ENCODE measurements around the gene ATRNL1.

DNA sequence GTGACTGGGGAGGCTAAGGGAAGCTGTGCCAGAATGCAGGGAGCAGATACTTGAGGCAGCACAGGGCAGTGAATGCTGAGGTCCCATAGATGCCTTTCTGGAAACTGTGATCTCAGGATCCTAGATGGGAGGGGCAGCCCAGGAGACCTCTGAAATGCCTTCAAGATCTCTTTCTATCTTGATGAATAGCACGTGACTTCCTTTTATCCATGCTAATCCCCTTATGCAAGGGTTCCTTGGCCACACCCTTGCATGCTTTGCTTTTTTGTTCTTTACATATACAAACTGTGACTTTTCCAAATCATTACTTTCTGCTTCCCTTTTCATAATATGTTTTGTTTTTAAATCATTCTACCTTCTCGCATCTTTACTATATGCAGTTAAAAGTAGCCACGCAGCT lies 14.7 kb downstream of the ATRNL1 start:
- TF ChIP-seq EZH2 (IDR thresholded peaks at IDR 0.05; ENCODE audit: borderline replicate concordance): no peak
- TF ChIP-seq, protein P1, sequence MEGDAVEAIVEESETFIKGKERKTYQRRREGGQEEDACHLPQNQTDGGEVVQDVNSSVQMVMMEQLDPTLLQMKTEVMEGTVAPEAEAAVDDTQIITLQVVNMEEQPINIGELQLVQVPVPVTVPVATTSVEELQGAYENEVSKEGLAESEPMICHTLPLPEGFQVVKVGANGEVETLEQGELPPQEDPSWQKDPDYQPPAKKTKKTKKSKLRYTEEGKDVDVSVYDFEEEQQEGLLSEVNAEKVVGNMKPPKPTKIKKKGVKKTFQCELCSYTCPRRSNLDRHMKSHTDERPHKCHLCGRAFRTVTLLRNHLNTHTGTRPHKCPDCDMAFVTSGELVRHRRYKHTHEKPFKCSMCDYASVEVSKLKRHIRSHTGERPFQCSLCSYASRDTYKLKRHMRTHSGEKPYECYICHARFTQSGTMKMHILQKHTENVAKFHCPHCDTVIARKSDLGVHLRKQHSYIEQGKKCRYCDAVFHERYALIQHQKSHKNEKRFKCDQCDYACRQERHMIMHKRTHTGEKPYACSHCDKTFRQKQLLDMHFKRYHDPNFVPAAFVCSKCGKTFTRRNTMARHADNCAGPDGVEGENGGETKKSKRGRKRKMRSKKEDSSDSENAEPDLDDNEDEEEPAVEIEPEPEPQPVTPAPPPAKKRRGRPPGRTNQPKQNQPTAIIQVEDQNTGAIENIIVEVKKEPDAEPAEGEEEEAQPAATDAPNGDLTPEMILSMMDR (IDR thresholded peaks at IDR 0.05; ENCODE audit: poor library complexity): no peak
- no peak for TF ChIP-seq EZH2phosphoT487 (IDR thresholded peaks at IDR 0.05; ENCODE audit: low read depth, severe bottlenecking, unreplicated experiment)

All from hepatocyte (in vitro differentiated cells).